Left ventricle myocardium superior (tissue), 1 donor: Measurements from ENCODE around the gene WNK2. TPM values are rescaled to one million over a fixed set of nuclear protein-coding genes. Genes with fewer than 3 reads are reported as not detected.

Source experiments
- ATAC-seq: fragments of 200-7000 bp; cut with Tn5 transposase; one replicate; pipeline ENCODE4 v1.9.1; 2020; ENCODE audit warnings: mild to moderate bottlenecking, moderate library complexity
- DNase-seq: peaks from one replicate; pipeline ENCODE4 v3.0.0-alpha.2; 2020
- intact Hi-C: fragments of 100-400 bp; cut with micrococcal nuclease; formaldehyde crosslinking; loops from one replicate; pipeline ENCODE4 v1.11.0; 2022
- total RNA-seq: library from RNA; stranded (reverse); fragmentation: NEBNext Ultra II Directional; extraction: Animal tissue kit (Norgen Biotek cat#: 25700); gene quantifications from one replicate; pipeline ENCODE4 v1.2.1, GENCODE V29; 2021
- donor health status: DM: no; HTN: yes; CAD: no; lungs with severe emphysema.

Gene WNK2
- total RNA-seq, 1 donor from 2014 or later, result 250 TPM

DNA sequence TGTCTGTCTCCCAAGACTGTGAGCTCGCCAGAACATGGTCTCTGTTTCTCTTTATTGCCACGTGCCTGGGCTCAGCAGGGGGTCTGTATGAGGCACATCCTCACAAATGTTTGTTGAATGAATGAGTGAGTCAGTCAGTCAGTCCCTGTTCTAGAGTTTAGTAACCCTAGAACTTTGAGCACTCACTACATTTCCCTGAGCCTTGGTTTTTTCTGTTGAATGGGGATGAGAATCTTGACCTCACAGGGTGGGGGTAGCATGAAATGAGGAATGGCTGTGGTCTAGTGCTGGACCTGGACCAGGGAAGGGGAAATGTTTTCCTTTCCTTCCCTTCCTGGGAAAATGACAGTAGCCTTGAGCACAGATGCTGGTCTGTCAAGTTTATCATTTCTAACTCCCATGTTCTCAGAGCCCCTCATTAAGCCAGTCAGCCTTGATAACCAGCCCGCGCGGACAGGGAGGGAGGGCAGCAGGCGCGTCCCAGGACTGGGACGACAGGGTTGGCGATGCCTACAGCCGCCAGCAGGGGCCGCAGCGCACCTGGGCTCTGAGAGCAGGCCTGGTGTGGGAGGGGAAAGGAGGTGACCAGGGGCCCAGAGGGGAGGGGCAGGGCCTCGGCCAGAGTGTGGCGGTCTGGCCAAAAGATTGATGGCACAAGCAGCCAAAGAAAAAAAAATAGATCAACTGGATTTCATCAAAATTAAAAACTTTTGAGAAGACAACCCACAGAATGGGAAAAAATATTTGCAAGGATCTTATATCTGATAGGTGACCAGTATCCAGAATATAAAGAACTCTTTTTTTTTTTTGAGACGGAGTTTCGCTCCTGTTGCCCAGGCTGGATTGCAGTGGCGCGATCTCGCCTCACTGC lies 24.1 kb upstream of the WNK2 start:
- peak; percentile 92 for DNase-seq
- intact Hi-C loops, result no loop called here
- peak; percentile 92 for ATAC-seq

DNA sequence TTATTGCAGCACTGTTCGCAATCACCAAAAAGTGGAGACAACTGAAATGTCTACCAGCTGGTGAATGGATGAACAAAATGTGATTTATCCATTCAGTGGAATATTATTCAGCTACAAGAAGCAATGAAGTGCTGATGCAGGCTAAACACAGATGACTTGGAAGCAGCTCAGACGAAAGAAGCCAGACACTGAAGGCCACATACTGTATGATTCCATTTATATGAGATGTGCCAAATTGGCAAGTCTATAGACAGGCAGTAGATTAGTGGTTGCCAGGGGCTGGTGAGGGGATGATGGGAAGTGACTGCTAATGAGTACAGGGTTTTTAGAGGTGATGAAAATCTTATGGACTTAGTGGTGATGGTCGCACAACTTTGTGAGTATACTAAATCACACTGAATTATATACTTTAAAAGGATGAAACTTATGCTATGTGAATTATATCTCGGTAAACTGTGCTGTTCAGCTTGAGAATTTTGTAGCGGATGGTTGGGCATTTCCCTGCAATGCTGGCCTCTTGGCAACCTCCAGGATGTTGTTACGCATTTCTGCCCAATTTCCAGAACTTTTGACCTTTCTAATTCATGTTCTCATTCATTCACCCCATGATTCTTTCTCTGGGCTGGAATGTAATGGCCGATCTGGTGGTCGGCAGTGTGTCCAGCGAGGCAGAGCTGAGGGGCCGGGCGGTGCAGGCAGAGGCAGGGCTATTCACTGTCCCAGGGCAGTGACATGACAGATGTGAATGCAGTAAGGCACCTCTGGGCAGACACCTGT lies 22.0 kb upstream of the WNK2 start:
- ATAC-seq, result peak; percentile 90
- no peak for DNase-seq
- intact Hi-C loops, result no loop called here

DNA sequence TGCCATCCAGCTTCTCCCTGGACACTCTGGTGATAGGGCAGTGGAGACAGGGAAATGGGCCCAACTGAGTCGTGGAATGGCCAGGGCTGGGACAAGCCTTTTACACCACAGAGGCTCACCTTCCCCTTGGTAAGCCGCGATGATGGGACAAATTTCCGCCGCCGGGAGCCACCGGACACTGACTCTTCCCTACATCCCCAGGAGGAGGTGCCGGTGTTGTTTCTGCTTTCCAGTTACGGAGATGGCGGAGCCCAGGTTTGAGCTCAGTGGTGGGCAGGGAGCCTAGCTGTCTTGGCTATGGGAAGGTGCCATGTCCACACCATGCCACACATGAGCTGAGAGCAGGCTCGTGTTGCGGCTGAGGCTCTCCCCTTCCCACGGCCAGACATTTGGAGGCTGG lies 19.9 kb upstream of the WNK2 start:
- ATAC-seq, result no peak
- no peak for DNase-seq
- intact Hi-C loops, result no loop called here

DNA sequence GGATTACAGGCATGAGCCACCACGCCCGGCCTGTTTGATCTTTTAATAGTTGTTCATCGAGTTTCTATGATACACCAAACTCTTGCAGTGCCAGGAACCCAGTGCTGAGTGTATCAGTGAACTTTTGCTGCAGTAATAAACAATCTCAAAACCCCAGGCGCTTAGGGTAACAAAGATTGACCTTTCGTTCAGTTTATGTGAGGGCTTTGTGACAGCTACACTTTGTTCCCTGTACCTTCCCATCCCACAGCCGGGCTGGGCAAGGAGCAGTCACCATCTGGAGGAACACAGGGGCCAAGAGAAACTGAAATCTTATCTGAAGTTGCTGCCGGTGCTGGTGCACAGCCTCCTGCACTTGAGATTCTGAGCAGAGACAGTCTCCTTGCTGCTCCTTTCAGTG lies 17.2 kb upstream of the WNK2 start:
- no peak for ATAC-seq
- intact Hi-C loops, result no loop called here

DNA sequence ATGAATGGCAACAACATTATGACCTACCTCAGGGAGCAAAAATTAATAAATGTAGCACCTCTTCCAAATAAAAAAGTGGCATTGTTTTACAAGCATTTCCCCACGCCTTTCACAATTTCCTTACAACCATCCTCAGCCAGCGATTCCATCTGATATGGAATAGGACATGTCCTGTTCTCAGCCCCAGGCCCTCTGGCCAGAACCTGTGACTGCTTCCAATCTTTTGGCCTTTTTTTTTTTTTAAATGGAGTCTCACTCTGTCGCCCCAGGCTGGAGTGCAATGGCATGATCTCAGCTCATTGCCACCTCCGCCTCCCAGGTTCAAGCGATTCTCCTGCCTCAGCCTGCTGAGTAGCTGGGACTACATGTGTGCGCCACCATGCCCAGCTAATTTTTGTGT lies 16.8 kb upstream of the WNK2 start:
- intact Hi-C loops, result no loop called here
- DNase-seq, result no peak
- no peak for ATAC-seq

More for the DNA sequence above, 17.2 kb upstream of the WNK2 start:
- DNase-seq, result no peak

DNA sequence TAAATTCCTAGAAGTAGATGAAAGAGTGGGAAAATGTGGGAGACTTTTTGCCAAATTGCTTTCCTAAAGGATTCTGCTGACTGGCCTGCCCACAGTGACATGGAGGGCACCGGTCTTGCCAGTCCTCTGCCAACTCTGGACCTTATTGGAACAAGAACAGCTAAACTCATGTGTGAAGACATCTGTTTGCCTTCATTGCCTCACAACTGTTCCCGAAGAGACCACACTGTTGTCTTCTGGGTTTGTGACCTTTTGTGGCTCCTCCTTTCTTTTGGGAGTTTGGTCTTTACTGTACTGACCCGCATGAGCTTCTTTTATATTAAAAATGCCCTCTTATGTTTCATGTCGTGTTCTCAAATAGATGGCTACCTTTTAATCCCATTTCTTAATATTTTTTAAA lies 16.1 kb upstream of the WNK2 start:
- intact Hi-C loops, result no loop called here
- no peak for ATAC-seq
- DNase-seq, result no peak

DNA sequence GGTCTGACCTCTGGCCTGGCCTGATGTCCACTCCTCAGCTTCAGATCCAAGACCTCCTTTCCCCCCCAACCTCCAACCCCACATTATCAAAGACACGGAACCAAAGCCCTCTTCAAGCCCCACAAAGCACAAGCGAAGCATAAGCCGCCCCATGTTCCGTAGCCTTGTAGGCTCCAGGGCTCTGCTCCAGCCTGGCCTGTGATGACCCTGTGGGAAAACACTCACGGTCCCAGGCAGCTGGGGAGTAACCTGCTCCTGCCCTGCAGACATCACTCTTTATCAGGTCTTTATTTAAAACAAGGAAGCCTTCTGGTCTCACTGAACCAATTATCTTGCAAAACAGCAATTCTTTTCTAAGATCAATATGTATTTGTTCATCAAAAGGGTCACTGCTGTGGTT lies 15.4 kb upstream of the WNK2 start:
- intact Hi-C loops, result no loop called here

DNA sequence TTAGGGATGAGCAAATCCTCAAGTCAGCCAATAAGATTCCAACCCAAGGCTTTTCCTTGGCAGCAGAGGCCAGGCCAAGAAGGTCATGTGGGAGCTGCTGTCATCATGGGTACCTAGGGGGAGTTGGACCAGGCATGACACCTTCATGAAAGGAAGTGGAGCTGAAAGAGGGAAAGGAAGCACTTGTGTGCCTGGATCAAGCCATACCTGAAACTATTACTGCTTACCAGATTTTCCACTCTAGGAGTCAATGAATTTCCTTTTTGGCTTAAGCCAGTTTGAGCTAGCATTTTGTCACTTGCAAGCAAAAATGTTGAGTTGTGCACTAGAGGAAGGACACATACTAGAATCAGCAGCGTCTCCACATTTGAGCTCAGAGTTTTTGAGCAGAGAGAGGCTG lies 14.5 kb upstream of the WNK2 start:
- DNase-seq, result no peak
- no peak for ATAC-seq
- intact Hi-C loops, result no loop called here

More for the DNA sequence above, 15.4 kb upstream of the WNK2 start:
- ATAC-seq (peak; percentile 85), DNase-seq (peak; percentile 54)

DNA sequence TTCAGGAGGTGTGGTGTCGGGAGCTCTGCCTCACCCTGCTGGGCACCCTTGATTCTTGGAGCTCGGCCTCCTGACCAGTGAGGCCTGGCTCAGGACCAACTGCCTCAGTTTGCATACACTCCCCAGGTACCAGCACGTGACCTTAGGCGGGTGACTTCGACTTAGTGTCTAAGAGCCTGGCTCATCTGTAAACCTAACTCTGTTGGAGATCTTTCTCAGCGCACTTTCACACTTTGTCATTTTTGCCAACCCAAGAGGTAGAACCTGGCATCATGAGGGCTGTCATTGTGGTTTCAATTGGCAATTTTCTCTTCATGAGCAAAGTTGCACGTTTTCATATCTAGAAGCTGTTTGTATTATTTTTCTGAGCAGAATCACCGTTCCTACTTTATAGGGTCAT lies 13.4 kb upstream of the WNK2 start:
- intact Hi-C loops, result no loop called here
- no peak for ATAC-seq
- DNase-seq, result no peak

DNA sequence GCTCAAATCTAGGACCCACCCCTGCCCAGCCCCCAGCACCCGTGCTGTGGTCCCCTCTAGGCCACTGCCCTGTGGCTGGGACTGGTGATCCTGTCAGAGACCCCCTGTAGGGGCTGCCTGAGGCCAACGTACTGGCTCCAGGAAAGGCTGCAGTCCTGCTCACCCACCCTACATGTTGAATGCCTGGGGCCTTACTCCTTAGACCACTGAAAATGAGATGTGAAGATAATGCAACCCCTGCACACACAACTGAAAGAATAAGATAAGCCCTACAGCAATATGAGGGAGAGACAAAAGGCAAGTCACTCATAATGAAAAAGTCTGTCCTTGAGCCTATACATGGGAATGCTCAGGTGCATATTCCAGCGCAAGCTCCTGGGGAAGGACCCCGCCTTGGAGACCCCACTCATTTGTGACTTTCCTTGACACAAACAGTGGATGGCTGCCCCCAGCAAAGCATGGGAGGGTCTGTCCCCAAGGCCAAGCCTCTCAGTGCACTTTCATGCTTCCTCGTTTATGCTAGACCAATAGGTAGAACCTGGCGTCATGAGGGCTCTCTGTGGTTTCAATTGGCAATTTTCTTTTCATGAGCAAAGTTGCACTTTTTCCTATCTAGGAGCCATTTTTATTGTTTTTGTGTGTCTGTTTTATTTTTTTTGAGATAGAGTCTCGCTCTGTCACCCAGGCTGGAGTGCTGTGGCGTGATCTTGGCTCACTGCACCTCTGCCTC lies 12.5 kb upstream of the WNK2 start:
- ATAC-seq (no peak), DNase-seq (no peak)
- intact Hi-C loops, result no loop called here

DNA sequence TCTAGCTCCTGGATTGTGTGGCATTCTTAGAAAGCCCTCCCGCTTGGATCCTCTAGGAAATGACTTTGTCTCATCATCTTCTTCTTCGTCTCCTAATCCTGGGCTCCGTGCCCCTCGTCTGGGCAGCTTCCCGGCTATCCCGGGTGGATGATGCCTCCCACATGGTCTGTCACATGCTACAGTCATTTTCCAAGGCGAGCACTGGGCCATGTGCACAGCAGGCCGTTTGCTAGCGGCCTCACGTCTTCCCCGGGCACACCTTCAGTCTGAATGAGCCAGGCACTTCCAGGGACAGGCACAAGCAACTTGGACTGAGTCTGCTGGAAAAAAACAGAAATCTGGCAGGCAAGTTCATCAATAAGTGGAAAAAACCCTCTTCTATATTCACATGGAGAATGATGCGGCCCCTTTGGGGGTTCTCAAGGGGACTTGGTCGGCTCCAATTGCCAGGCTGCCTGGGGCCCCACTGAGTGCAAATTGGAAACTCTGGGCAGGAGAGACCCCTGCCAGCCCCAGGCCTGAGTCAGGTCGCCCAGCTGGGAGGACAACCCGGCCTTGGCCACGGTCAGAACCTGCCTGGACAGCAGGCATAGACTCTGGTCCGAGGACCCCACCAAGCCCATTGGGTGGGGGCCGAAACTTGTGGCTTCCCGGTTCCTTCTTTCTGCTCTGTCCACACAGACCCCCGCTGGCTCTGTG lies 11.1 kb upstream of the WNK2 start:
- intact Hi-C loops, result no loop called here
- DNase-seq (no peak), ATAC-seq (no peak)

DNA sequence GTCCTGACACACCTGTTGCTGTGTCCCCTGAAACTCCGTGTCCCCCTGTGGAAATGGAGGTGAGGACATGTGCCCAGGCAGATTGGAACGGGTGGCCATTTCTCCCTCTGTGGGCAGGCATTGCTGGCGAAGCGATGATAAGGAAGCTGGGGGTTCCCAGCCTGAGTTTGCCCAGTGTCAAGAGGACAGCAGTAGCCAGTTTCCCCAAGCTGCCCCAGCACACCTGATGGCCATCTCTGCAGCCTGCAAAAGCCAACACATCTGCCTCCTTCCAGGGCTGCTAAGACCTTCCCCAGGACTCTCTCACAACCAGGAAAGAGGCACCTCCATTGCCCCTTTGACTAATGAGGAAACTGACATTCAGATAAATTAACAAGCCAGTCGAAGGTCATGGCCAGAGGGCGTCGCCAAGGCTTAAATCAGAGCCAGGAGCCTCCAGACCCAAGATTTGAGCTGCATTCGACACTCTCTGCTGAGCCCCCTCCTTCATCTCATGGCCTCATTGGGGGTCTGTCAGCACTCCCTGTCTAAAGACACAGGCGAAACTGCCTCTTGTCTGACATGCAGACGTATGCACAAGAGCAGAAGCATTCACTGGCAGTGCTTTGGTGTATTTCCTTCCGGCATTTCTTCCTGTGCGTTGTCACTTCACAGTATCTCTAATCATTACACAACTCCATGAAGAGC lies 10.4 kb upstream of the WNK2 start:
- ATAC-seq (no peak), DNase-seq (no peak)
- intact Hi-C loops, result no loop called here

DNA sequence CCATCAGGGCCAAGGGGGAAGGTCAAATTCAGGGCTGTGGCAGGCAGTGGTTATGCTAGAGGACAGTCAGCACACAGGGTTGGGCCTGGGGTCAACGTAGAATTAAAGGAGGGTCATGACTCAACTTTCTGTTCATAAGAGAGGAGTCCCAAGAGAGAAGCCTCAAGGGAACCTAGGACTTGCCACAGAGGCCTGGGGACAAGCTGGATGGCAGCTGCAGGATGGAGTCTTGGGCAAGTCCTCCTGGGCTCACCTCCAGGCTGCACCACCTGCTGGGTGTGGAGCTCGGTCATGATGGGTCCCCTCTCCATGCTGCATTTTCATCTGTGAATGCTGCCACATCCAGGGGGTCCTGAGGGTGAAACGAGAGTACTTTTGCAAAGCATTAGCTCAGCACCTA lies 9.0 kb upstream of the WNK2 start:
- intact Hi-C loops, result no loop called here
- ATAC-seq (no peak), DNase-seq (no peak)

DNA sequence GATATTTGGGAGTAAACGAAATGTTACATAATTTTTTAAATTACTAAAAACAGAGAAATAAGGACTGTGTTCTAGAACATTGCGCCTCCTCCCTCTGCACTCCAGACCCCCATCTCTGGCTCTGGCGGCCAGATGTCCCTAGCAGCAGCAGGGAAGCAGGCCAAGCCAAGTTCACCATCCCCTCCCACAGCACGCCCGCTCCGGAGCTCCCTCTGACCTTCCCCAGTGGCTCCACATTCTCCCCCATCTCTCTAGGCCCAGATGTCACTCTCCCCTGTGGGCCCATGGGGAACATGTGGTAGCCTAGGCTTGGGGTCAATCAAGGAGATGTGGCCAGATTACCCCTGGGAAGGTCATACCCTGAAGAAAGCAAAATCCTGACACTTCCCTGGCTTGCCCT lies 6.3 kb upstream of the WNK2 start:
- intact Hi-C loops, result no loop called here
- DNase-seq (peak; percentile 33), ATAC-seq (peak; percentile 16)

DNA sequence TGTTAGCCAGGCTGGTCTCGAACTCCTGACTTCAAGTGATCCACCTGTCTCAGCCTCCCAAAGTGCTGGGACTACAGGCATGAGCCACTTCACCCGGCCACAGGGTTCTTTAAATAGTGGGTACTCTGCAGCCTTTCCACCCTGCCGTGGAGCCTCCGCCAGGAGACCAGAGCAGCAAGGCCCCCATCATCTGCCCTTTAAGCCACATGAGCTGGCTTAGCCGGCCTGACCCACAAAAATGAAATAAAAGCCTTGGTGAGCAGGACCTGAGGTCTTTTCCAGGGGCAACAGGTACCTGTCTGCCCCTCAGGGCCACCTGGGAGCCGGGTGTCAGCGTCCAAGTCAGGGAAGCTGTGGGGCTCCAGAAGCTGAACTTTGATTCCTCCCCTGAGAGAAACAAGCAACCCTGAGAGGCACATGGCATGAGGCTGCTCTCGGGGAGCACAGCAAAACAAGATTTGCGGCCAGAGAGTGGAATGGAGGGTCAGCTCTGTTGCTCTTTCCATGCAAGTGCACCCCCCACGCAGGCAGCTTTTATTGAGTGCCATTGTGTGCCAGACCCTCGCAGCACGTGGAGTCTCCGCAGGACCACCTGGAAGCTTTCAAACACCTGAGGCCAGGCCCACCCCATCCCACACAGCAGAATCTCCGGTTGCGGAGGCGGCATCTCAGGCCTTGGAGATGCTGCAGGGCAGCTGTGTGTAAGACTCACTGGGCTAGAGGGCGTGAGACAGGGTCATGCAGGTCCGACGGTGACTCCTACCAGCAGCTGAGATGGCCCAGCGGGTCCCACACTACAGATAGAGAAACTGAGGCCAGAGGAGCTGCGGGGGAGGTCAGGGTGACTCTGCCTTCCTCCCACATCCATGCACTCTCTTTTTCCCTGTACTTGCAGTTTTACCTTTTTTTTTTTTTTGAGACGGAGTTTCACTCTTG lies 4.8 kb upstream of the WNK2 start:
- intact Hi-C loops, result no loop called here
- DNase-seq, result no peak
- ATAC-seq, result no peak

DNA sequence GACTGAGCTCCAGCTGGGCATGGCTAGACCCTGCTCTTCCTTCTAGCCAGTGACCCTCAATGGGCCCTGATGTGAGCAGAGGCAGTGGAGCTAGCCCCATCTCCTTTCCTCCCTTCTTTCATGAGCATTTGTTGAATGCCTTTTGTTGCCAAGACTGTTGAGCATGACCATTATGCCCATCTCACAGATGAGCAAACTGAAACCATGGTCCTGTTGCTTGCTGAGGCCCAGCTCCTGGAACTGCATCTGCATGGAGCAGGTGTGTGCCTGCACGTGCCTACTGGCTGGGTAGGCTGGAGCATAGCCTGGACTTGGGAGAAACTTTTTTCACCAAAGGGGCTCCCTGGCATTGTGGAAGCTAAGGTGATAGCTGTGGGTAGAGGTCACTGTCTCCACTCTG lies 3.0 kb upstream of the WNK2 start:
- intact Hi-C loops, result loop anchor here (5.0 kb wide), 1 partner anchor 986 kb away; no protein-coding TSS in a partner anchor
- no peak for ATAC-seq
- no peak for DNase-seq

DNA sequence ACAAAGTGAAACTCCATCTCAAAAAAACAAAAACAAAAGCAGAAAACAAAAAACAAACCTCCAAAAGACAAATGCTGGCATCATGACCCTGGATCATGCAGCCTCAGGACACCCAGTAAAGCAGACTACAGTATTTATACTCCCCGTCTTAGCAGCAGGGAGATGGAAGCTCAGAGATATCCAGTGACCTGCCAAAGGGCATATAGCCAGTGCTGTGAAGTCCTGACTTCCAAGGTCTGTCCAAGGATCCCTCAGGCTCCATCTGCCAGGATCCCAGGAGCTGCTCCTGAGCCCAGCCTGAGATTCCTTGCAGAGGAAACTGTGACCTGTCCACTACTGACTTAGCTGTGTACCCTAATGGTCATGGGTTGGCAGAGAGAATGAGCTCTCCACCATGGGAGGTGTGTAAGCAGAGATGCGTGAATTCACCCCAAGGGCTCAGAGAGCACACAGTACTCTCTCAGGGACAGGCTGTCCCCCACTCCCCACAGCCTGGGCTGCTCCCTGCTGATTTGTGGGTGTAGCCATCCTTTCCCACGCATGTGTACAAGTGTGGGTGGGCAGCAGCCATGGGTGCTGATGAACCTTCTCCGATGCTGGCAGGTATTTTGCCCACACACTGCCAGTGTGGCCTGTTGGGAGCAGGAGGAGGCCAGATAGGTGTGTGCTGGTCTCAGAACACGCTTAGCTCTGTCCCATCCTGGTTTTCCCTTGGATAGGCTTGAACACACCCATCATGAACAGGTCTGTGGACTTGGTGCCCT lies 2.1 kb upstream of the WNK2 start:
- intact Hi-C loops, result loop anchor here (5.0 kb wide), 1 partner anchor 985 kb away; no protein-coding TSS in a partner anchor
- DNase-seq (no peak), ATAC-seq (no peak)
